GM18951 (cell line): ENCODE results near the gene NDUFAF3.
A peak's percentile ranks its signal among the peaks of the same experiment; 100 is the strongest.

ENCODE experiments used
- POLR2A ChIP-seq: IDR thresholded peaks from 4 replicates; pipeline ENCODE4 v1.6.1; 2011; ENCODE audit warnings: mild to moderate bottlenecking; ENCODE audit not compliant: insufficient read length, insufficient read depth; ENCODE audit errors: extremely low read depth
- in situ Hi-C: fragments of 300-500 bp; cut with MboI; formaldehyde crosslinking; loops from one replicate; pipeline ENCODE4 v1.12.0; 2022; ENCODE audit warnings: low sequenced_read_pairs, mixed read lengths, inconsistent platforms; ENCODE audit not compliant: unreplicated experiment

Gene NDUFAF3

GRCh38 chr3:48990636-48991469 lies 31.1 kb upstream of the NDUFAF3 start:
- in situ Hi-C loops = no loop called here
- no peak for TF ChIP-seq POLR2A

- in situ Hi-C loops = no loop called here
These were observed 29.9 kb upstream of the NDUFAF3 start for GRCh38 chr3:48991851-48992545.

DNA sequence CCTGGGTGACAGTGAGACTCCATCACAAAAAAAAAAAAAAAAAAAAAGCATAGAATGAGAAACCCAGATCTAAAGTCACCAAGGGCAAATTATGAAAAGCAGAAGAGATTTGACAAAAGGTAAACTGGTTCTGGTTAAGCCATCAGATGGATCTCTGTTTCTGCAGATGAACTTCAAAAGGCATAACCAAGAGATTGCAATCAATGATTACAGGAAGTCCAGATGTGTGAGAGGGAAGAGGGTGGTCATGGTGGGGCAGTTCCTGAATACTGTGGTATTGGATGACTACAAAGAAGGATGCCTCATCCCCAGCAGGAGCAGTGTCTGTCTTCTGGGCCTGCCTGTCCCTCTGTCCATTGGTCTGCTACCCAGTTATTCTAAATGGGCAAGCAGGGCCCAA lies 28.1 kb upstream of the NDUFAF3 start:
- in situ Hi-C loops = no loop called here
- no peak for TF ChIP-seq POLR2A

More at GRCh38 chr3:48991851-48992545, 29.9 kb upstream of the NDUFAF3 start:
- no peak for TF ChIP-seq POLR2A

DNA sequence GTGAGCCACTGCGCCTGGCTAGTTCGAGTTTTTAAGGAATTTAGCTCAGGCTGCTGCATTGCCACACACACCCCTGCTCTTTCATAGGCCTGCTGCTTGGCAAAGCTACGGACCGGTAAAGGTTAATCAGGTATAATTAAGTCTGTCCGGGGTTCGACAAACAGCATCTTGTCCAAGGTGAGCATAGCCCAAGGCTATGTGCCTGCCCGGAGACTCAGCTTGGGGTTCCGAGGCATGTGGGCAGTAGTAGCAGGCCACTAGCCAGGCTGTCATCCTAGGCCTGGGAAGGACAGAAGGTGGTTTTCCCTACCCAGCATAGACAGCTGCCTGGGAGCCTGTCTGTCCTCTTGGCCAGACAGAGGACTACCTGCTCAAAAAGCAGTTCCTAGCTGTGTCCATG lies 25.3 kb upstream of the NDUFAF3 start:
- in situ Hi-C loops = no loop called here
- TF ChIP-seq POLR2A = no peak

GRCh38 chr3:48997102-48997635 lies 24.8 kb upstream of the NDUFAF3 start:
- TF ChIP-seq POLR2A = no peak
- in situ Hi-C loops = no loop called here

DNA sequence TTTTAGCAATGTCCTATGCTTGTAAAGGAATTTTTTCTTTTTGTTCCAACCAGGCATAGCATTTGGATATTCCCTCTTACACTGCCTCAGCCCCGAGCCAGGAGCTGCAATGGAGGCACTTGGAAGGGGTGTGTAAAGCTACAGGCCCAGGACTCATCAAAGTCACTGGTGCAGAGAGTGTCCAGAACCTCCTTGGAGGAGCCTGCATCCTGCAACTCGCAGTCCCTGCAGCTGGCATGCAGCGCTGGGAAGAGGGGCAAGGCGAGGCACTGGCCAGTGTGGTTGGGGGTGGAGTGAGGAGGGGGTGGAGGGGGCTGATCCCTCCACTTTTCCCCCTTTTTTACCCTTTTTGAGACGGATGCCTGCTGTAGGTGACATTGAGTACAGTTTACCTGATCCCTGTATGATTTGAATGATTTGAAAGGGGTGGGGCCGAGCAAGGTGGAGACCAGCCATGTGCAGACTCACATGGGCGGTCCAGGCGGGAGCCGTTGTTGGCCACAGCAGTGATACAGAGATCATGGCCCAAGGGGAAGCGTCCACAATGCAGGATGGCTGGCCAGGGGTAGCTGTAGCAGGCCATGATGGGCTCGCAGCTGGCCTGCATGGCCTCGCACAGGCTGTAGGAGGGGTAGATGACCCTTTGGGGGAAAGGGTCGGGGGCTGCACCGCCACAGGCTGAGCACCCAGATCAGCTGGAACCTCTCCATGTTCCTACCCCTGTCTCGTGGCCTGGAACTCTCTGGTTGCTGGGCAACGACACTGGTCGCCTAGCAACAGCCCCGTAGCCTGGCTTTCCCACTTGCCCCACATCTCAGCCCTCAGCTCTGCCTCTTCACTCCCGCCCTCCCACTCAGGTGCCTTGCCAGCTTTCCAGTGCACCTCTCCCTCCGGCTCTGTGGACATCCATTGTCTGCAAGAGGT lies 23.9 kb upstream of the NDUFAF3 start:
- TF ChIP-seq POLR2A = no peak
- in situ Hi-C loops = no loop called here

- no peak for TF ChIP-seq POLR2A
- in situ Hi-C loops = no loop called here
These were observed 22.6 kb upstream of the NDUFAF3 start for GRCh38 chr3:48999085-48999858.

DNA sequence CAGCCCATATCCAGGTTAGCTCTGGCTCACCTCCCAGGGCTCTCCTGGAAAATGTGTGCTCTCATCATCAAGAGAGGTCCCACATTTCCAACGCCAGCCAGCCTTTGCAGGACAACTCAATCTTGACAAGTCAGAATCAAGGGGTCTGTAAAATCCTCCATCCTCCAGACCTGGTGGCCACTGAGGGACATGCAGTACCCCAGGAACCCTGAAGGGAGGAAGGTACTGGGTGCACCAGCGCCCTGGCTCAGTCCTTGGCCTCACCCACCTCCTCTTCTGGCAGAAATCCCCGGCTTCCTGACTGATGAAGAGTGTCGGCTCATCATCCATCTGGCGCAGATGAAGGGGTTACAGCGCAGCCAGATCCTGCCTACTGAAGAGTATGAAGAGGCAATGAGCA lies 20.8 kb upstream of the NDUFAF3 start:
- TF ChIP-seq POLR2A = peak; percentile 12
- in situ Hi-C loops = no loop called here

- TF ChIP-seq POLR2A = no peak
- in situ Hi-C loops = no loop called here
These were observed 17.3 kb upstream of the NDUFAF3 start for GRCh38 chr3:49004352-49005302.

GRCh38 chr3:49005303-49005680 lies 16.6 kb upstream of the NDUFAF3 start:
- no peak for TF ChIP-seq POLR2A
- in situ Hi-C loops = no loop called here

GRCh38 chr3:49005998-49006397 lies 15.9 kb upstream of the NDUFAF3 start:
- in situ Hi-C loops = no loop called here
- no peak for TF ChIP-seq POLR2A
